ENCODE data around the gene GSKIP. TPM values are rescaled to one million over a fixed set of nuclear protein-coding genes. Genes with fewer than 3 reads are reported as not detected.
"Not testable (repeated sequence)": the region's sequence is repeated elsewhere in the genome, so short reads cannot be mapped to it uniquely, and the experiment has no call there.

Gene GSKIP
- total RNA-seq, 2 donors from 2014 or later = 43.7 to 44.4 TPM

GRCh38 chr14:96341323-96341722 is 22.0 kb upstream of the GSKIP start:
- DNase-seq = no peak
- Mint-ChIP-seq H3K4me3 (no peak overlapping the region), H3K9me3 (no peaks in the 10 kb centered on the region), H3K4me1 (no peaks in the 10 kb centered on the region), H3K36me3 (ENCODE audit: low read depth) (peaks cover 21% of the 10 kb centered on the region), H3K27me3 (ENCODE audit: insufficient read depth) (no peaks in the 10 kb centered on the region), H3K27ac (no peak overlapping the region)
- Histone ChIP-seq H3K27ac (ENCODE audit: low read depth, low read length) (no peak overlapping the region), H3K9ac (ENCODE audit: extremely low read depth, low read length, poor library complexity, severe bottlenecking) (no peak overlapping the region), H3K4me1 (ENCODE audit: control insufficient read depth, insufficient read depth, low read length) (no peaks in the 10 kb centered on the region), H3K4me3 (ENCODE audit: low read length) (no peak overlapping the region), H3K27me3 (ENCODE audit: control insufficient read depth, insufficient read depth, low read length, poor library complexity, severe bottlenecking) (no peaks in the 10 kb centered on the region), H3K9me3 (ENCODE audit: control insufficient read depth, low read length) (no peaks in the 10 kb centered on the region), H3K36me3 (ENCODE audit: control insufficient read depth, insufficient read depth, low read length) (peaks cover 16% of the 10 kb centered on the region)
- WGBS, 2 experiments (ENCODE audit: insufficient coverage in 1 of 2, insufficient read length in 1 of 2) = 79 to 90% methylated on average over 2 of the region's 3 CpGs
- no peak for TF ChIP-seq CTCF (conservative IDR thresholded peaks at IDR 0.05)

- Mint-ChIP-seq H3K9me3 (no peaks in the 10 kb centered on the region), H3K36me3 (ENCODE audit: low read depth) (peaks cover 2% of the 10 kb centered on the region), H3K27me3 (ENCODE audit: insufficient read depth) (no peaks in the 10 kb centered on the region), H3K27ac (no peak overlapping the region), H3K4me1 (peaks cover 10% of the 10 kb centered on the region), H3K4me3 (no peak overlapping the region)
- Histone ChIP-seq H3K9me3 (ENCODE audit: control insufficient read depth, low read length) (no peaks in the 10 kb centered on the region), H3K27ac (ENCODE audit: low read depth, low read length) (no peak overlapping the region), H3K36me3 (ENCODE audit: control insufficient read depth, insufficient read depth, low read length) (no peaks in the 10 kb centered on the region), H3K4me1 (ENCODE audit: control insufficient read depth, insufficient read depth, low read length) (no peaks in the 10 kb centered on the region), H3K9ac (ENCODE audit: extremely low read depth, low read length, poor library complexity, severe bottlenecking) (no peak overlapping the region), H3K4me3 (ENCODE audit: low read length) (no peak overlapping the region), H3K27me3 (ENCODE audit: control insufficient read depth, insufficient read depth, low read length, poor library complexity, severe bottlenecking) (no peaks in the 10 kb centered on the region)
- DNase-seq = no peak
- 100% methylated on average over 1 of the region's 2 CpGs for WGBS, 2 experiments (ENCODE audit: insufficient coverage in 1 of 2, insufficient read length in 1 of 2)
- no peak for TF ChIP-seq CTCF (conservative IDR thresholded peaks at IDR 0.05)
These were observed 17.7 kb upstream of the GSKIP start for GRCh38 chr14:96345669-96346068.

GRCh38 chr14:96347957-96348356 is 15.4 kb upstream of the GSKIP start:
- H3K4me1 ChIP-seq (ENCODE audit: control insufficient read depth, insufficient read depth, low read length); H3K27ac Mint-ChIP-seq; H3K9ac ChIP-seq (ENCODE audit: extremely low read depth, low read length, poor library complexity, severe bottlenecking); H3K27ac ChIP-seq (ENCODE audit: low read depth, low read length); H3K9me3 Mint-ChIP-seq; H3K27me3 ChIP-seq (ENCODE audit: control insufficient read depth, insufficient read depth, low read length, poor library complexity, severe bottlenecking); H3K4me3 ChIP-seq (ENCODE audit: low read length); DNase-seq; H3K27me3 Mint-ChIP-seq (ENCODE audit: insufficient read depth); H3K4me3 Mint-ChIP-seq; H3K9me3 ChIP-seq (ENCODE audit: control insufficient read depth, low read length); H3K36me3 ChIP-seq (ENCODE audit: control insufficient read depth, insufficient read depth, low read length); H3K36me3 Mint-ChIP-seq (ENCODE audit: low read depth): not testable (repeated sequence)
- WGBS, 2 experiments (ENCODE audit: insufficient coverage in 1 of 2, insufficient read length in 1 of 2) = 93 to 100% methylated on average over 2 of the region's 2 CpGs
- peaks cover 10% of the 10 kb centered on the region for H3K4me1 Mint-ChIP-seq
